ENCODE results near the gene KRT74.

DNA sequence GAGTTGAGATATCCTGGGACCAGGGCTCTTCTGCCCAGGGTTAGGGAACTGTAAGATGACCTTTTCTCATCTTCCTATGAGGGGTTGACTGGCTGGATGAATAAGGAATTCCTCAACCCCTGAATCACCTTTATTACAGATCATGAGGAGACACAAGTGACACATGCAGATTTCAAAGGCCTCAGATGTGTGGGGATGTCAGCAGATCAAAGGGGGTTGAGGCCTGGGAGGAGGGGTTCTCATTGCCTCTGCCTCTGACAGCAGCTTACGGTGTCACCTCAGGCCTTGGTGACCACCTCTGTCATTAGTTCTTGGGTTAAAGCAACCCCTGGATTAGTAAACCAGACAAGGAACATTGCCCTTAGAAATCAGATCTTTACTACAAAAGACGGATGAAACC, 29.7 kb upstream of the KRT74 start:
- TF ChIP-seq, protein P1, sequence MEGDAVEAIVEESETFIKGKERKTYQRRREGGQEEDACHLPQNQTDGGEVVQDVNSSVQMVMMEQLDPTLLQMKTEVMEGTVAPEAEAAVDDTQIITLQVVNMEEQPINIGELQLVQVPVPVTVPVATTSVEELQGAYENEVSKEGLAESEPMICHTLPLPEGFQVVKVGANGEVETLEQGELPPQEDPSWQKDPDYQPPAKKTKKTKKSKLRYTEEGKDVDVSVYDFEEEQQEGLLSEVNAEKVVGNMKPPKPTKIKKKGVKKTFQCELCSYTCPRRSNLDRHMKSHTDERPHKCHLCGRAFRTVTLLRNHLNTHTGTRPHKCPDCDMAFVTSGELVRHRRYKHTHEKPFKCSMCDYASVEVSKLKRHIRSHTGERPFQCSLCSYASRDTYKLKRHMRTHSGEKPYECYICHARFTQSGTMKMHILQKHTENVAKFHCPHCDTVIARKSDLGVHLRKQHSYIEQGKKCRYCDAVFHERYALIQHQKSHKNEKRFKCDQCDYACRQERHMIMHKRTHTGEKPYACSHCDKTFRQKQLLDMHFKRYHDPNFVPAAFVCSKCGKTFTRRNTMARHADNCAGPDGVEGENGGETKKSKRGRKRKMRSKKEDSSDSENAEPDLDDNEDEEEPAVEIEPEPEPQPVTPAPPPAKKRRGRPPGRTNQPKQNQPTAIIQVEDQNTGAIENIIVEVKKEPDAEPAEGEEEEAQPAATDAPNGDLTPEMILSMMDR (IDR thresholded peaks at IDR 0.05 in 8 of 11, conservative IDR thresholded peaks at IDR 0.05 in 3 of 11): no peak
- no peak for TF ChIP-seq POLR2A (IDR thresholded peaks at IDR 0.05)
